IPS DF 19.7 (cell line): ENCODE measurements around the gene RAD21L1.

Experiments
- DNase-seq: peaks from one replicate; pipeline ENCODE4 v3.0.0-alpha.2; 2013; ENCODE audit warnings: low read depth, low spot score

RAD21L1 gene

DNA sequence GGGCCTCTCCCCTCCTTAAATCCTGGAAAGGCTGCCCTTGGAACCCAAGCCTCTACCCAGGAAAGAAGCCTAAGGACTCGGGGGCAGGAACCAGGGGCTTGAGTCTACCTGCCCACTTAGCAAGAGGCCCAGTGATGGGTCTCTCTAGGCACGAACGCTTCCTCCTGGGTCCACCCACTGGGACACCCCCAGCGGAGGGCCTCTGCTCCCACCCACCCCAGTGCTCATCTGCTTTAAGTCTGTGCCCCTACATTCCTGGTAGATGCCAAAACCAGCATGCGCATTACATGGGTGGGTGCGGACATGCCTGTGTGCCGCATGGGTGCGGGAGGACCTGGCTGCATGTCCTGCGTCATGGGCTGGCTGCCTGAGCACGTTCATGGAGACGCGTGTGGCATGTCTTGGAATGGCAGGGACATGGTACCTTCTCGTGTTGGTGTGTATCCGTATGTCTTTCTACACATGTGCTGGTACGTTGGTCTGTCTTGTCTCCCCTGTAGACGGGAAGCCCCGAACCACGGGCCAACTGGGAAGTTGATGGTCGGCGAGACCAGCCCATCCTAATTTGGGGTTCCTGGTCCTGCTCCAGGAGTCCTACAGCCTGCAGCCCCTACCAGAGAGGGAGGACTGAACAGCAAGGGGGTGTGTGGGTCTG, 69.6 kb downstream of the RAD21L1 start:
- no peak for DNase-seq

DNA sequence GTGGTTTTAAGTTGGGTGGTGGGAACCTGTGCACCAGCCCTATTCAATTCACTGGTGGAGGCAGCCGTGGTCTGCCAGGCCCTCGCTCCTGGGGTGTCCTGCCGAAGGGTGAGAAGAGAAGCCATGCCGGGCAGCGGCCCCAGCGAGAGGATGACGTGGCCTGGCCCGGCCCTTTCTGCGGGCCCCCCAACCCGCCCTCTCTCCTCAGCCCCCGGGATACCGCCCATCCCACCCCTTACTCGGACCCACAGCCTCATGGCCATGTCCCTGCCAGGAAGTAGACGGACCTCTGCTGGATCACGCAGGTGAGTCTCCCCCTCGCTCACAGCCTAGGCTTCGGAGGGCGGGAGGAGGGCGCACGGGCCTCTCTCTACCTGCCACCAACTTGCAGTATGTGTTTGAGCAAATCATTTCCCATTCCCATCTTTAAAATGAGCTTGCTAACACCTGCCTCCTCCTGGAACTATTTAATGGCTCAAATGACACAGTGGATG, 70.3 kb downstream of the RAD21L1 start:
- no peak for DNase-seq

DNA sequence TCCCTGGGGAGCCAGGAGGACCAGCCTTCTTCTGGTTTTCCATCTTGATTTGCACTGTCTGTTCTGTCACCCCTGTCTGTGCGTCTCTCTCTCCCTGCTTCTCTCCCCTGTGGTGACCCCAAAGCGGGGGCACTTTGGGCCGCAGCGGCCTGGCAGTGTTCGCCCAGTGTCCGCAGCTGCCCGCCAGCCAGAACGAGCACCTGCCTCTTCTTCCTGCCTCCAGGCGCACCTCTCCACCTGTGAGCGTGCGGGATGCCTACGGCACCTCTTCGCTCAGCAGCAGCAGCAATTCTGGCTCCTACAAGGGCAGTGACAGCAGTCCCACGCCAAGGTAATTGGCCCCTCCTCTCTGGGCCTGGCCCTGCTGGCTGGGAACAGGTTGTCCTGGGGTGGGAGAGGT, 71.1 kb downstream of the RAD21L1 start:
- DNase-seq, result no peak

DNA sequence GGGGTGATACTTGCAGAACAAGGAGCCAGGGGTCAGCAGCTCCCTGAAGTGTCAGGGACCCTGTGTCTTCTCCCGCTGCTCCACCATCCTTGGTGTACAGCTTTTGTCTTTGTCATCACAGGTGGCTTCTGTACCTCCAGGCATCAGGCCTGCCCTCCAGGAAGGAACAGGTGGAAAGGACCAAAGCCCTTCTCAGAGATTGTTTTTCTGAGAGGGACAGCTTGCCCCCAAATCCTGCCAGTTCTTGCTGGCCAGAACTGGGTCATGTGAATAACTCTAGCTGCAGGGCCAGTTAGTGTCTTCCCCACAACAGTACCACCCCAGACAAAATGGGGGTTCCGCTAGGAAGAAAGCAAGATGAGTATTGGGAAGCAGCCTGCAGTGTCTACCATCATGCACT, 71.6 kb downstream of the RAD21L1 start:
- no peak for DNase-seq

DNA sequence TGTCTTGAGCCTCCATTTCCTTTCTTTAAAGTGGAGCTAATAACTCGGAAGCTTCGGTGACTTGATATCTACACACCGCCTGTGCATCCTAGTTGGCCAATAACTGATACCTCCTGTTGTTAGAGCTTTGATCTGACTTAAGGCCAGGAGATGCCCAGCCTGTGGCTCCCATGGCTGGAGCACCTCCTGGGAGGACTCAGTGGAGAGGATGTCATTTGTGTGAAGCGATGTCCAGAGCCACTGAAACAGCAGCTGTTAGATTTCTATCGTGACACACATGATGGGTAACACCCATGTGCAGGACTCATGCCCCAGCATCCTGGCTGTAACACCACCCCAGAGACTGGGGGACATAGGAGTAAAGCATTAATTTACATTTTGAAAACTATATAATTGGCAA, 72.3 kb downstream of the RAD21L1 start:
- DNase-seq, result no peak

DNA sequence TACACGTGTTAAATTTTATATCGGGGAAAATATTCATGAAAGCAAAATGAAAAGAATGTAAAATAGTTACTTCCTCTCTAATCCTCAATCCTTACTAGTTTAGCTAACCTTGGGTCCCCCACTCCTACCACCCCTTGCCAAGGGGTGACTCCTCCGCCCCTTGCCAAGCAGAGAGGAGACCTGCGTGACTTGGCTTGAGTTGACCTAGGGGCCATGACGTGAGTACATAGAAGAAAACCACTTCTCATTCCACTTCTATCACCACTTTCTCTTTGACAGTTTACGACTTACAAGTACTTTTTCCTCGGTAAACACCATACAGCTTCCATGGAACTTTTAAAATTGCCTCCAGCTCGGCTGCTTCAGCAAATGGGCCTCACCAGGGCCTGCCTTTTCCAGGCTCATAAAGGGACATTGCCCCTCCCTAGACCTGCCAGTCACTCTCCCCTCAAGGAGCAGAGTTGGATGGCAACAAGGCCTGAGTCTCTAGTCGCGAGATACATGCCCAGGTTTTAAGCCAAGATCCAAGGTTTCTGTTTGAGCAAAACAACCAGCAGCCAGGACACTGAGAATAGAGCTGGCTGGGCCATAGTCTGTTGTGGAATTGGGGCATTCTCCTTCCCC, 73.2 kb downstream of the RAD21L1 start:
- no peak for DNase-seq

DNA sequence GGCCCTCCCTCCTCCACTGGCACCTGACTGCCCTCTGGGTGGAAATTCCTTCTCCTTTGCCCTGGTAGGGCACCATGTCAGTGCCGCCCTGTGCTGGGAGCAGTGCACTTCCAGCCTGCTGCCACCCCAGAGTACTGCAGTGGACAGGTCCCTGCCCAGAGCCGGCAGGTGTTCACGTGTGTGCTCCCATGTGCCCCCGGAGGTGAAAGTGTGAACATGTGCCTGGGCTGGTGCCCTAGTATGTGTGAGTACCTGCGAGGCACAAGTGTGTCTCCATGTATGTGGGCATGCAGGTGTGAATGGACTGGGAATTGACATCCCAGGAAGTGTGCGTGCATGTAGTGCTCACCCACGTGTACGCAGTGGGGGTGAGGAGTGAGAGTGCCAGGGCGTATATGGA, 73.7 kb downstream of the RAD21L1 start:
- no peak for DNase-seq

DNA sequence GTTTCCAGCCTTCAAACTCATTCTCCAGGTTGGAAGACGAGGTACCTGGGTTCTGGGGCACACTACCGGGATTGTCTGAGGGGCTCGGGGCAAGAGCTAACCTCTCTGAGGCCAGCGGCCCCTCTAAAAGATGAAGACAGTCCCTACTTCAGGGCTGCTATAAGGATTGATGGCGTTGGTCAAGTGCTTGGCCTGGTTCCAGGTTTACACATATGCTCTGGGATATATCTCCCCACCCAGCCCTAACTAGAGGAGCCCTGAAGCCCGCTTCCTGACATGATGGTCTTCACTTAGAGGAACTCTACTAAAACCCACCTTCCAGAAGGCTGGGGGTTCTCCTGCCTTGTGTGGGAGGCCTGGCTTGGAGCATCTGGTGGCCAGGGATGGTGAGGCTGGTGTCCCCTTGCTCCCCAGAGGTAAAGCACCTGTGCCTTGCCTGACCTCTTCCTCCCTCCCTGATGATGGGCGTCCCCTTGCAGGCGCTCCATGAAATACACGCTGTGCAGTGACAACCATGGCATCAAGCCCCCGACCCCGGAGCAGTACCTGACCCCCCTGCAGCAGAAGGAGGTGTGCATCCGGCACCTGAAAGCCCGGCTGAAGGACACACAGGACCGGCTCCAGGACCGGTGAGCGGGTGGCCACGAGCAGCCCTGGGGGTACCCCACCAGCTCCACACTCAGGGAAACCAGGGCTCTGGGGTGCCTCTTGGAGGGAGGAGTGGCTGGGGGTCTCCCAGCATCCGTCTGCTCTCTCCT, 74.4 kb downstream of the RAD21L1 start:
- no peak for DNase-seq

DNA sequence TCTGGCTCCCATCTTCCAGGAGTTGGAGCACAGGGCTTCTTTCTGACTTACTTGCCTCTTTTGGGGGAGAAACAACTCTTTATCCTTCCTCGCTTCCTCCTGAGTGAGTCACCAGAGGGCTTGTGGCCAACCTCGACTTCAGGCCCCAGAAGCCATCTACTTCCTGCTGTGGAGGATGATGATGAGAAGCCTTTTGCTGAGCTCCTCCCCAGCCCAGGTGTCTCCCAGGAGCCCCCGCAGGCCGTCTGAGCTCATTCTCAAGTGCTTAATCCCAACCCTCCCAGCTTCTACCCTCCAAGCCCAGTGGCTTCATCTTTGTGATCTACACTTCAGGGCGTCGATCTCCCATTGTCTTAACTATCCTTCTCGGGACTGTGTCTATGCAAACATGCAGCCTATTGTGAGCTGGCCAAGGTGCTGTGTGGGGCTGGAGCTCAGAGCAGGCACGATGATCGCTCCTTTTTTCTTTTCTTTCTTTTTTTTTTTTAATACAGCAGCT, 75.2 kb downstream of the RAD21L1 start:
- no peak for DNase-seq

DNA sequence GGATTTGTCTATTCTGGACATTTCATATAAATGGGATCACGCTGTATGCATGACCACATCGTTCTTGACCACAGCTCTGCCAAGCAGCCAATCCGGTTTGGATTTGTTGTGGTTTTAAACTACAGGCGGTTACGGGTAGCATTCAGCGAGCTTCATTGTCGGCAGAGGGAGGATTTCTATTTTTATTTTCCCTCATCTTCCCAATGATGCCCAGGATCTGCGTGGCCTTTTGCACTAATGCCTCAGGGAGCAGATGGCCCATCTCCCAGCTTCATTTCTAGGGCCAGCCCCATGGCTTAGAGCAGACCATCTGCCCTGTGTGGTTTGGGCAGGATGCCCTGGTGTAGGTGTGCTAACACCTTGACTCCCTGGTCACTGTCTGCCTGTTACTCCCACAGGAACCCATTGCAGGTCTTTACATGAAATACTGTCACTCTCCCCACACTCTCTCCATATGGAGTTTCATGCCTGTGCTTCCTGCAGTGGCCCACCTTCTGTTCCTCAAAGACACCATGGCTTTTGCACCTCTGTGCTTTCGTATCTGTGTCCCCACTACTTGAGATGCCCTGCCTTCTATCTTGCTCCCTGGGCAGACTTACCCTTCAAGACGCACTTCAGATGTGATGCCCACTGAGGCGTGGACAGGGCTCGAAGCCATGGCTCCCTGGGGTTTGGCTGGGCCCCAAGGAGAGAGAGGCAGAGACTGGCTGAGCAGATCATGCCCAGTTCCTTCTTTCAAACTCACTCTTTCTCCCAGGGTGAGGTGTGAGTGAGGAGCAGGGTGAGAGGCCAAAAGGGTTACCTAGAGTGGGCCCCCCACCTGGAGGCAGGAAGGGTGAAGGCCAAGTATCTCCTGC, 77.1 kb downstream of the RAD21L1 start:
- no peak for DNase-seq

DNA sequence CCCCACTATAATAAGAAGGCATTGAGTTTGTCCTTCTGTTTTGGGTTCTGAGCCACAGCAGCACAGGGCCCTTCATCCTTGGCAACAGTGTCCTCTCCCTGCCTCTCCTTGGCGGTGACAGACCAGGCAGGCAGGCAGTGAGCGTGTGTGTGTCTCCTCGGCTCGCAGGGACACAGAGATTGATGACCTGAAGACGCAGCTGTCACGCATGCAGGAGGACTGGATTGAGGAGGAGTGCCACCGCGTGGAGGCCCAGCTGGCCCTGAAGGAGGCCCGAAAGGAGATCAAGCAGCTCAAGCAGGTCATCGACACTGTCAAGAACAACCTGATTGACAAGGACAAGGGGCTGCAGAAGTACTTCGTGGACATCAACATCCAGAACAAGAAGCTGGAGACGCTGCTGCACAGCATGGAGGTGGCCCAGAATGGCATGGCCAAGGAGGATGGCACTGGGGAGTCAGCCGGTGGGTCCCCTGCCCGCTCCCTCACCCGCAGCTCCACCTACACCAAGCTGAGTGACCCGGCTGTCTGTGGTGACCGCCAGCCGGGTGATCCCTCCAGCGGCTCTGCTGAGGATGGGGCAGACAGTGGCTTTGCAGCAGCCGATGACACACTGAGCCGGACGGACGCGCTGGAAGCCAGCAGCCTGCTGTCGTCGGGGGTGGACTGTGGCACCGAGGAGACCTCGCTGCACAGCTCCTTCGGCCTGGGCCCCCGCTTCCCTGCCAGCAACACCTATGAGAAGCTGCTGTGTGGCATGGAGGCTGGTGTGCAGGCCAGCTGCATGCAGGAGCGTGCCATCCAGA, 79.1 kb downstream of the RAD21L1 start:
- no peak for DNase-seq
